Stimulated activated CD8-positive, alpha-beta memory T cell treated with anti-CD3 and anti-CD28 coated beads, Interleukin-2, amount 100 ng/mL, for 48 hours (primary cell): ENCODE measurements around the gene FGFR3.
A peak's percentile ranks its signal among the peaks of the same experiment; 100 is the strongest.
"Not testable (repeated sequence)": the region's sequence is repeated elsewhere in the genome, so short reads cannot be mapped to it uniquely, and the experiment has no call there.

Source experiments
- DNase-seq, 2 donors: peaks; one replicate each; pipeline ENCODE4 v3.0.0-alpha.2; 2020; ENCODE audit warnings: low read depth in 2 of 2

Gene FGFR3

DNA sequence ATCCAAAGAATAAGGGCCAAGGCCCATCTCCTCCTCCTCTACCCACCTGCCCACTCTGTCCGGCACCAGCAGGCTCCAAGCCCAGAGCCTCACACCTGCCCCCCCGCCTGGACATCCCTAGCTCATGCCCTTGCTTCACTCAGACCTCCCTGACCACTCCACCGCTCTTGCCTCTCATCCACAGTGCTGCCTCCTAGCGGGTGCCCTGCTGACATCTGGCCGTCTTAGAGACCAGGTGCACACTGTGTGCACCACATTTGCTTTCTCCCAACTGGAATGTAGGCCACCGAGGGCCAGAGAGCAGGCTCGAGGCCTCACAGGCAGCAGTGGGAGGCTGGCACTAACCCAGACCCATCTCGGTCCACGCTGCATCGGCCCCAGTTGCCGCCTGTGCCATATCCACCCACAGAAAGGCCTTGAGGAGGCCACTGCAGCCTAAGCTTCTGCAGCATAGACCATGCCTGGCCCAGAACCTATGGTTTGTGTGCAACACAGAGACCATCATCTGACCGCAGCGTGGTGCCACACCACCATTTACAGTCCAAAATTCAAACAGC lies 49.3 kb downstream of the FGFR3 start:
- DNase-seq, result no peak

DNA sequence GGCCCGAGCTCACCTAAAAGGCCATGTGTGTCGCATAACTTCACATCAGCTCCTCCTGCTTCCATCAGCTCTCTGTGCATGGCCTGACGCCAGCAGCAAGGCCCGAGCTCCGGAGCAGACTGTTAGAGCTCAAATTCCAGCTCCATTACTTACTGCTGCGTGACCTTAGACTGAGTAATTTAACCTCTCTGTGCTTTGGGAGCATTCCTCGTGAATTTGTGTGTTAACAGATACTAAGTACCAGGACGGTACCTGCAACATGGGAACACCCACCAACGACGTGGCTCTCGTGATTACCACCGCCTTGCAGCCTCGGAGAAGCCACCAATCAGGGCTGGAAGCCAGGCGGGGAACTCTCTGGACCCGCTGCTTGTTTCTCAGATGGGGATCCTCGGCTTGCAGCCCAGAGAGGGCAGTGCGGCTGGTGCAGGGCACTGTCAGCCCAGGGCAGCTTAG lies 49.9 kb downstream of the FGFR3 start:
- DNase-seq, result no peak

- no peak for DNase-seq
These were observed 50.8 kb downstream of the FGFR3 start for GRCh38 chr4:1843852-1844251.

- not testable (repeated sequence) for DNase-seq
These were observed 51.5 kb downstream of the FGFR3 start for GRCh38 chr4:1844618-1845017.

DNA sequence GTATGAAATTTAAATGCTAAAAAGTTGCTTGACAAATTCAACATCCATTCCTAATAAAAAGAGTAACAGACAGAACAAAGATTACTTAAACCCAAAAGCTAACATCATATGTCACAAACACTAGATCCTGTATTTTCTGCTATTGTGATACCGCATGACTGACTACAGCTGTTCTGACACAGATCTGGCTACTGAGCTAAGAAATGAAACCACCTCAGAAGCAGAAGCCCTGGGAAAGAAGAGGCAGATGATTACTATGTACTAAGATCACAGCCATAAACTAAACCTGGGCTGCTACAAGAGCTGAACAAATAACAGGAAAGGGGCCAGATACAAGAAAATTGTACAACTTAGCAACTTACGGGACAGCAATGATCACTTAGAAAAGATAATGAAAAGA lies 53.5 kb downstream of the FGFR3 start:
- DNase-seq, result no peak

DNA sequence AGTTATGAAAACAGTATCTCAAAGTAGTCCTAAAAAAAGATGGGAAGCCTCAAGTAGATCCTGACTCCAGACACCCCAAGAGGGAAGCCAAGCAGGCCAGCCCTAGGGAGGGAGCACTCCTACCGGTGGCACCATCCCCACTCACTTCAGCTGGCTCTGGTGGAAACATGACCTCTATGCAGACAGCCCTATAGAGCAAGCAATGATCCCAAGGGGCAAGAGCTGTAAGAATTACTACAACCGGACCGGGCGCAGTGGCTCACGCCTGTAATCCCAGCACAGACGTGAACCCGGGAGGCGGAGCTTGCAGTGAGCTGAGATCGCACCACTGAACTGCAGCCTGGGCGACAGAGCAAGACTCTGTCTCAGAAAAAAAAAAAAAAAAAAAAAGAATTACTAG lies 57.2 kb downstream of the FGFR3 start:
- no peak for DNase-seq

- no peak for DNase-seq
These were observed 58.1 kb downstream of the FGFR3 start for GRCh38 chr4:1851160-1851559.

- no peak for DNase-seq
These were observed 58.7 kb downstream of the FGFR3 start for GRCh38 chr4:1851575-1852410.

DNA sequence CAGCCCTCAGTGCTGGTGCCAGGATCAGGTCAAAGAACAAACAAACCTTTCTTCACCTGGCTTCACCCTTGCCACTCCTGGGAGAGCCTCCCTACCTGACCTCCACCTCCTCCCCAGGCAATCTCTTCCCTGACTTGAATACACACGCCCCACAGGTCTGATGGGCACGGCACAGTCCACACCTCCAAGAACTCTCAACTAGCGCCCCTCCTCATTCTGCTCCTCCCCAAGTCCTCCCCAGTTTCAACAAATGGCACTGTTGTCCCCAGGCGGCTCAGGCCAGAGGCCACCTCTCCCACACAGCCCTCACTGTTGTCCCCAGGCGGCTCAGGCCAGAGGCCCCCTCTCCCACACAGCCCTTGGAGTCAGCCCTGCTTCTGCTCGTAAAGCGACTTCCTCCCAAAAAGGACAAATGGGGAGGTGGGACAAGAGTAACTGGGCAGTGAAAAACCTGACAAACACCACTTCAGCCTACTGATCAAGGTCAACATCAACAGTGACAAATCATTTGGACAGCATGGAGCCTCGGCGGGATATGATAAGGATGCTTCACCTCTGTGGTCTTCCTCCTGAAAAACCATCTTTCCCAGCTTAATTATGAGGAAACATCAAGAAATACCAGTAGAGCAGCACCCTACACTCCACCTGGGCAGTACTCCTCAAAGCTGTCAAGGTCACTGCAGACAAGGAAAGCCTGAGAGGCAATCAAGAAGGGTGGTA lies 60.0 kb downstream of the FGFR3 start:
- DNase-seq, result no peak

DNA sequence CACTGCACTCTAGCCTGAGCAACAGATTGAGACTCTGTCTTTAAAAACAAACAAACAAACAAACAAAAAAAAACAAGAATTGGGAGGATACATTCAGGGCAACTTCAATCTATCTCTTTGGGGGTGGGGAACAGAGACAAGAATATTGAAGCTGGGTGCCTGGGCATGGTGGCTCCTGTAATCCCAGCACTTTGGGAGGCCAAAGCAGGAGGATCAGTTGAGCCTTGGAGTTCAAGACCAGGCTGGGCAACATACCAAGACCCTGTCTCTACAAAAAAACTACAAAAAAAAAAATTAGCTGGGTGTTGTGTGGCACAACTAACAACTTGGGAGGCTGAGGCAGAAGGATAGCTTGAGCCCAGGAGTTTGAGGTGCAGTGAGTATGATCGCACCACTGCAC lies 61.7 kb downstream of the FGFR3 start:
- DNase-seq, result no peak

GRCh38 chr4:1855333-1856070 lies 62.4 kb downstream of the FGFR3 start:
- DNase-seq, result no peak

DNA sequence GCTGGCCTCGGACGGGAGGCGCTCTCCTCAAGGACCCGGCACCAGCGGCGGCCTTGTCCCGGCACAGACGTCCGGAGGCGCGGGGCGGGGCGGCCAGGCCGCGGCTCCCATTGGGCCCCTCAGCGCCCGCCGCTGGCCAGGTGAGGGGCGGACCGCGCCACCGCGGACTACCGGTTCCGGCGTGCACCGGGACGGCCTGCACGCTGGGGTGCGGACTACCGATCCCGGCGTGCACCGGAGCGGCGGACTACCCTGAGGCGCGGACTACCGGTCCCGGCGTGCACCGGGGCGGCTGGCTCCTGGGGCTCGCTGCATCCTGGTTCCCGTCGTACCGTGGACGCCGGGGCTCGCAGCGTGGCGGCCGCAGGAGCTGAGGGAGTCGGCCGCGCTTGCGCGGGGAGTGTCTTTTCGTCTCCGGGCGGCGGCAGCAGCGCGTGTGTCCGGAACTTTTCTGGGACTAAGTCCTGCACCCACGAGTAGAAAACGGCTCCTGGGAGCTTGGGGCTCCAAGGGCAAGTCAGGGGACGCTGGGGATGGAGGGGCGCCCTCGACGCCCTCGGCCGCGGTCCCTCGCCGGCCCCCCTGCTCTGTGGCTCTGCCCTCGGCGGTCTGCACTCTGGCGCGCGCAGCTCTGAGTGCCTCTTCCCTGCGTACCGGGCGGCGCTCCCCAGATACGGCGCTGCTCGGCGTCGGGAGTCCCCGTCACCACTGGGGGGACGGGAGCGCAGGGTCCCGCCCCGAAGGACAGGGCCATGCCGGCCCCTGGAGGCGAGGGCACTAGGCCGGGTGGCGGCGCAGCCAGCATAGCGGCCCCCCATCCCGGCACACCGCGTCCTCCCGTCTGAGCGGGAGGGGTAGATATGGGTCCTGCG lies 63.2 kb downstream of the FGFR3 start, which contains the start of gene LETM1:
LETM1 (minus strand) TSS at position 86 of the 872 bp plus-strand sequence. CDS start 206 bp downstream, outside the sequence.
- DNase-seq, result peak; percentile 92 to 94

- DNase-seq, result no peak
These were observed 64.0 kb downstream of the FGFR3 start for GRCh38 chr4:1856943-1857699.

- DNase-seq, result no peak
These were observed 64.8 kb downstream of the FGFR3 start for GRCh38 chr4:1857931-1858330.
